Aorta (tissue), 5 donors: ENCODE data around the gene TTLL7. TPM values are rescaled to one million over a fixed set of nuclear protein-coding genes. Genes with fewer than 3 reads are reported as not detected.

Experiments
- ATAC-seq: fragments of 200-7000 bp; cut with Tn5 transposase; one replicate; pipeline ENCODE4 v1.9.1; 2022; ENCODE audit warnings: moderate library complexity; ENCODE audit not compliant: low FRiP score
- DNase-seq, 2 donors: peaks; one replicate each; pipeline ENCODE4 v3.0.0-alpha.2; 2020
- H3K27ac ChIP-seq, 2 donors: one replicate each; pipeline ENCODE4 v1.5.1; 2013; ENCODE audit warnings: low read length in 2 of 2, mild to moderate bottlenecking in 2 of 2, moderate library complexity in 2 of 2, control low read depth in 1 of 2, inconsistent platforms in 1 of 2, low read depth in 1 of 2
- H3K27me3 ChIP-seq, 2 donors: one replicate each; pipeline ENCODE4 v1.6.1; 2013; ENCODE audit warnings: control low read depth in 1 of 2, low read length in 1 of 2, mild to moderate bottlenecking in 1 of 2, moderate library complexity in 1 of 2; ENCODE audit not compliant: insufficient read depth in 2 of 2, control insufficient read depth in 1 of 2
- H3K36me3 ChIP-seq, 2 donors: one replicate each; pipeline ENCODE4 v1.6.1; 2013; ENCODE audit warnings: control low read depth in 1 of 2, low read length in 1 of 2, mild to moderate bottlenecking in 1 of 2; ENCODE audit not compliant: insufficient read depth in 2 of 2, control insufficient read depth in 1 of 2
- H3K4me1 ChIP-seq, 2 donors: one replicate each; pipeline ENCODE4 v1.6.1; 2013; ENCODE audit warnings: low read length in 2 of 2, control low read depth in 1 of 2, mild to moderate bottlenecking in 1 of 2, moderate library complexity in 1 of 2; ENCODE audit not compliant: insufficient read depth in 2 of 2, control insufficient read depth in 1 of 2
- H3K4me3 ChIP-seq, 2 donors: one replicate each; pipeline ENCODE4 v1.5.1; 2013; ENCODE audit warnings: low read length in 2 of 2, control low read depth in 1 of 2, mild to moderate bottlenecking in 1 of 2
- H3K9me3 ChIP-seq: one replicate; pipeline ENCODE4 v1.6.1; 2013; ENCODE audit warnings: mild to moderate bottlenecking, low read length; ENCODE audit not compliant: control insufficient read depth
- WGBS, 2 donors: extraction: QIAGEN DNeasy Blood & Tissue Kit; methylation state at CpG; one replicate each; pipeline ENCODE4 v1.1.7; 2013; 5-methylcytosine and 5-hydroxymethylcytosine counted together
- intact Hi-C, 2 donors: fragments of 100-400 bp; cut with DNase I; formaldehyde crosslinking; loops; one replicate each; pipeline versions ENCODE4 v1.14.2 to v1.15.0; 2022
- polyA plus RNA-seq, 2 donors: library from polyadenylated mRNA; stranded (reverse); fragments of 200-250 nt; gene quantifications; one replicate each; pipeline ENCODE4 v1.2.3, GENCODE V29; 2013
- total RNA-seq, 2 donors: library from RNA; stranded (reverse); fragmentation: NEBNext Ultra II Directional; extraction: Animal tissue kit (Norgen Biotek cat#: 25700); gene quantifications; one replicate each; pipeline ENCODE4 v1.2.1, GENCODE V29; 2021
- donor health status: healthy with polysubstance abuse.
- donor health status: Bipolar disorder and iron deficiency.
- donor health status: DM: no; HTN: no; CAD: no.
- donor health status: DM: no; HTN: no; CAD: no.
- donor health status: DM: yes; HTN: yes; CAD: no.

TTLL7 gene
- total and polyA plus RNA-seq, 4 donors = 11.0 to 107 (median 60.9) TPM

GRCh38 chr1:84020151-84020550, 21.2 kb upstream of the TTLL7 start:
- intact Hi-C loops = no loop called here
- ATAC-seq = no peak
- 18 to 22% methylated on average over 3 of the region's 3 CpGs for WGBS, 2 donors

GRCh38 chr1:84019217-84019616, 20.3 kb upstream of the TTLL7 start:
- 44 to 60% methylated on average over 1 of the region's 1 CpG for WGBS, 2 donors

More at GRCh38 chr1:84020151-84020550, 21.2 kb upstream of the TTLL7 start:
- H3K4me3 ChIP-seq = no peak overlapping the region
- no peaks in the 10 kb centered on the region for H3K4me1 ChIP-seq
- no peaks in the 10 kb centered on the region for H3K36me3 ChIP-seq
- H3K27ac ChIP-seq = no peak overlapping the region
- H3K27me3 ChIP-seq = no peaks in the 10 kb centered on the region
- H3K9me3 ChIP-seq = no peaks in the 10 kb centered on the region
- DNase-seq = no peak

GRCh38 chr1:84013708-84014107, 14.8 kb upstream of the TTLL7 start:
- 97% methylated on average over 3 of the region's 3 CpGs for WGBS, 2 donors

More at GRCh38 chr1:84019217-84019616, 20.3 kb upstream of the TTLL7 start:
- intact Hi-C loops = no loop called here
- DNase-seq (no peak), ATAC-seq (no peak)
- no peaks in the 10 kb centered on the region for H3K36me3 ChIP-seq
- H3K27ac ChIP-seq = no peak overlapping the region
- no peak overlapping the region for H3K4me3 ChIP-seq
- no peaks in the 10 kb centered on the region for H3K9me3 ChIP-seq
- no peaks in the 10 kb centered on the region for H3K27me3 ChIP-seq
- no peaks in the 10 kb centered on the region for H3K4me1 ChIP-seq

GRCh38 chr1:84012018-84012417, 13.1 kb upstream of the TTLL7 start:
- Histone ChIP-seq H3K27ac (no peak overlapping the region), H3K27me3 (no peaks in the 10 kb centered on the region), H3K4me1 (no peaks in the 10 kb centered on the region), H3K9me3 (no peaks in the 10 kb centered on the region), H3K36me3 (no peaks in the 10 kb centered on the region), H3K4me3 (no peak overlapping the region)
- intact Hi-C loops = no loop called here
- 95 to 97% methylated on average over 3 of the region's 3 CpGs for whole genome bisulfite sequencing, 2 donors
- DNase-seq (no peak), ATAC-seq (no peak)

More at GRCh38 chr1:84013708-84014107, 14.8 kb upstream of the TTLL7 start:
- no peaks in the 10 kb centered on the region for H3K4me1 ChIP-seq
- H3K27ac ChIP-seq = no peak overlapping the region
- intact Hi-C loops = no loop called here
- no peak for DNase-seq
- no peaks in the 10 kb centered on the region for H3K27me3 ChIP-seq
- H3K4me3 ChIP-seq = no peak overlapping the region
- no peak for ATAC-seq
- no peaks in the 10 kb centered on the region for H3K9me3 ChIP-seq
- H3K36me3 ChIP-seq = no peaks in the 10 kb centered on the region

- peaks cover 0 to 2% of the 10 kb centered on the region in 2 donors for H3K4me1 ChIP-seq
- H3K36me3 ChIP-seq = no peaks in the 10 kb centered on the region
- 85% methylated on average over 1 of the region's 1 CpG for WGBS, 2 donors
- no peak overlapping the region for H3K27ac ChIP-seq
- no peak overlapping the region for H3K4me3 ChIP-seq
- intact Hi-C loops = no loop called here
- no peak for DNase-seq
- no peak for ATAC-seq
- no peaks in the 10 kb centered on the region for H3K27me3 ChIP-seq
- no peaks in the 10 kb centered on the region for H3K9me3 ChIP-seq
These were observed 11.2 kb upstream of the TTLL7 start for GRCh38 chr1:84010136-84010535.

- 94 to 95% methylated on average over 5 of the region's 5 CpGs for WGBS, 2 donors
- Histone ChIP-seq H3K27ac (no peak overlapping the region), H3K4me1 (peaks cover 0 to 2% of the 10 kb centered on the region in 2 donors), H3K27me3 (no peaks in the 10 kb centered on the region), H3K4me3 (no peak overlapping the region), H3K9me3 (no peaks in the 10 kb centered on the region), H3K36me3 (no peaks in the 10 kb centered on the region)
- intact Hi-C loops = no loop called here
- no peak for DNase-seq
- no peak for ATAC-seq
These were observed 9.7 kb upstream of the TTLL7 start for GRCh38 chr1:84008631-84009030.

- intact Hi-C loops = no loop called here
- Histone ChIP-seq H3K36me3 (no peaks in the 10 kb centered on the region), H3K4me3 (no peak overlapping the region), H3K4me1 (peaks cover 0 to 2% of the 10 kb centered on the region in 2 donors), H3K27me3 (no peaks in the 10 kb centered on the region), H3K9me3 (no peaks in the 10 kb centered on the region), H3K27ac (no peak overlapping the region)
- 93 to 94% methylated on average over 6 of the region's 6 CpGs for WGBS, 2 donors
- ATAC-seq (no peak), DNase-seq (no peak)
These were observed 7.7 kb upstream of the TTLL7 start for GRCh38 chr1:84006591-84006990.

- WGBS, 2 donors = 79% methylated on average over 2 of the region's 2 CpGs
- DNase-seq (no peak), ATAC-seq (no peak)
- intact Hi-C loops = loop anchor here (5.0 kb wide), 1 partner anchor 76 kb away; no protein-coding TSS in a partner anchor
- Histone ChIP-seq H3K4me1 (peaks cover 0 to 4% of the 10 kb centered on the region in 2 donors), H3K9me3 (no peaks in the 10 kb centered on the region), H3K27ac (peak overlapping the region; percentile 18 to 37), H3K4me3 (no peak overlapping the region), H3K27me3 (no peaks in the 10 kb centered on the region), H3K36me3 (no peaks in the 10 kb centered on the region)
These were observed 2.6 kb upstream of the TTLL7 start for GRCh38 chr1:84001501-84001900.

GRCh38 chr1:84000954-84001495, 2.1 kb upstream of the TTLL7 start:
- WGBS, 2 donors = 28 to 33% methylated on average over 4 of the region's 4 CpGs
- no peaks in the 10 kb centered on the region for H3K9me3 ChIP-seq
- no peaks in the 10 kb centered on the region for H3K27me3 ChIP-seq
- DNase-seq = no peak
- no peaks in the 10 kb centered on the region for H3K36me3 ChIP-seq
- intact Hi-C loops = loop anchor here (5.0 kb wide), 1 partner anchor 76 kb away; no protein-coding TSS in a partner anchor
- peak overlapping the region; percentile 37 to 48 for H3K27ac ChIP-seq
- ATAC-seq = no peak
- peaks cover 0 to 4% of the 10 kb centered on the region in 2 donors for H3K4me1 ChIP-seq
- H3K4me3 ChIP-seq = no peak overlapping the region
